Measurements from ENCODE around the gene HOXC4. TPM values are rescaled to one million over a fixed set of nuclear protein-coding genes. Genes with fewer than 3 reads are reported as not detected.

HOXC4 gene
- total and polyA plus RNA-seq, 10 donors = 0.49 to 2.6 (median 1.4) TPM

DNA sequence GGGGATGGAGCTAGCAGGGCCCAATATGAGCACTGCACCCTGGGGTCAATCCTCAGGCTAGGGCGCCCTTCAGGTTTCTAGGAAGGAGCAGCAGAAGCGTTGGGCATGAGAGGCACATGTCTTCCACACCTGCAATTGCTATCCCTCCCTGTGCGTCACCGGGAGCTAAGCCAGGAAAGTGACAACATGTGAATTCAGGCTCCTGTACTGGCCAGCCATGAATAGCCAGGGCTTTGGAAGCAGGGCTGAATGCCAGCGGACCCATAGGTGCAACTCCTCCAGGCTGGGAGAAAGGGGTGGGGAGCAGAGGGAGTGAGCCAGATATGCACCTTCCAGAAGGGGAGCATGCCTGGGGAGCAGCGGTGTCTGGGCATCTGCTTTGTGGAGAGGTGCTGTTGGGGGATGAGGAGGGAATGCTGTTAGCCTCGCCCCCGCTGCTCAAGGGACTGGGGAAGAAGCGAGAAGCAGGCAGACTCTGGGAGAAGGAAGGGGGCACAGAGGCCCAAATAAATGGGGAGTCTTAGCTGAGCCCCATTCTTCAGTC is 14.7 kb upstream of the HOXC4 start:
- no peak for DNase-seq
- H3K27me3 ChIP-seq (replicated peaks in 1 of 7) = peaks cover 0 to 100% (median 71%) of the 10 kb centered on the region in 7 donors
- no peak overlapping the region for H3K27ac ChIP-seq
- H3K4me3 ChIP-seq = no peak overlapping the region
- no peaks in the 10 kb centered on the region for H3K9me3 ChIP-seq
- intact Hi-C loops (cut with DNase I; ENCODE audit: low total_unique reads) = no loop called here
- no peaks in the 10 kb centered on the region for H3K36me3 ChIP-seq
- 44 to 61% (median 55%) methylated on average over 8 to 9 of the region's 9 CpGs for WGBS, 5 donors
- TF ChIP-seq POLR2AphosphoS5 (IDR thresholded peaks at IDR 0.05) (no peak), CTCF (IDR thresholded peaks at IDR 0.05 in 8 of 11, conservative IDR thresholded peaks at IDR 0.05 in 3 of 11) (no peak), POLR2A (IDR thresholded peaks at IDR 0.05) (no peak)
- H3K4me1 ChIP-seq = peaks cover 2 to 10% (median 8%) of the 10 kb centered on the region in 6 donors

- H3K9me3 ChIP-seq = no peaks in the 10 kb centered on the region
- no peak for DNase-seq
- no peaks in the 10 kb centered on the region for H3K36me3 ChIP-seq
- 24 to 34% (median 29%) methylated on average over 16 of the region's 16 CpGs for WGBS, 5 donors
- TF ChIP-seq POLR2A (IDR thresholded peaks at IDR 0.05) (no peak), POLR2AphosphoS5 (IDR thresholded peaks at IDR 0.05) (no peak), CTCF (IDR thresholded peaks at IDR 0.05 in 8 of 11, conservative IDR thresholded peaks at IDR 0.05 in 3 of 11) (no peak)
- intact Hi-C loops (cut with DNase I; ENCODE audit: low total_unique reads) = no loop called here
- H3K4me3 ChIP-seq = no peak overlapping the region
- peaks cover 0 to 100% (median 65%) of the 10 kb centered on the region in 7 donors for H3K27me3 ChIP-seq (replicated peaks in 1 of 7)
- peaks cover 0 to 4% (median 2%) of the 10 kb centered on the region in 6 donors for H3K4me1 ChIP-seq
- H3K27ac ChIP-seq = no peak overlapping the region
These were observed 14.1 kb upstream of the HOXC4 start for GRCh38 chr12:54039417-54040147.

GRCh38 chr12:54040148-54040494 is 13.5 kb upstream of the HOXC4 start:
- Histone ChIP-seq H3K36me3 (no peaks in the 10 kb centered on the region), H3K27me3 (replicated peaks in 1 of 7) (peaks cover 0 to 100% (median 60%) of the 10 kb centered on the region in 7 donors), H3K4me3 (no peak overlapping the region), H3K4me1 (no peaks in the 10 kb centered on the region), H3K9me3 (no peaks in the 10 kb centered on the region), H3K27ac (no peak overlapping the region)
- no peak for DNase-seq
- 38 to 53% (median 44%) methylated on average over 4 of the region's 4 CpGs for WGBS, 5 donors
- intact Hi-C loops (cut with DNase I; ENCODE audit: low total_unique reads) = no loop called here
- no peak for TF ChIP-seq POLR2A (IDR thresholded peaks at IDR 0.05)
- TF ChIP-seq CTCF (IDR thresholded peaks at IDR 0.05 in 8 of 11, conservative IDR thresholded peaks at IDR 0.05 in 3 of 11) = no peak
- TF ChIP-seq POLR2AphosphoS5 (IDR thresholded peaks at IDR 0.05) = no peak

DNA sequence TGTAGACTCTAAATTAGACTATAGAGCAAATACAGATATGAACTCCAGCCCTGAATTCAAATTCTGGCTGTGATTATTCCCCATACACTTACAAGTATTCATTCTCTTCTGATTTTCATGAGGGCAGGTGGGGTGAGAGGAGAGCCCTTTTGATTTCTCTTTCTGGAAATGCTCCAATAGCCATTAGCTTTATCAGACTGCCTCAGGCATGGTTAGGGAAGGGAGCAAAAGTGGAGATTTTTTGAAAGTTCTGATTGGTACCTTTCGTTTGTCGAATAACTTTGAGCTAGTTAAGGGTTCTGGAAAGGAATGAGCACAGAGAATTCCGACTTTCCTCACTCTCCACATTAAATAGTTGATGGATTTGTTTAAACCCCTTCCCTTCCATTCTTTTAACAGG is 13.0 kb upstream of the HOXC4 start:
- no peaks in the 10 kb centered on the region for H3K36me3 ChIP-seq
- DNase-seq = no peak
- H3K27me3 ChIP-seq (replicated peaks in 1 of 7) = peaks cover 0 to 100% (median 58%) of the 10 kb centered on the region in 7 donors
- H3K9me3 ChIP-seq = no peaks in the 10 kb centered on the region
- no peak overlapping the region for H3K4me3 ChIP-seq
- 60 to 75% (median 64%) methylated on average over 3 of the region's 3 CpGs for WGBS, 5 donors
- TF ChIP-seq POLR2AphosphoS5 (IDR thresholded peaks at IDR 0.05) (no peak), CTCF (IDR thresholded peaks at IDR 0.05 in 8 of 11, conservative IDR thresholded peaks at IDR 0.05 in 3 of 11) (no peak), POLR2A (IDR thresholded peaks at IDR 0.05) (no peak)
- H3K4me1 ChIP-seq = no peaks in the 10 kb centered on the region
- intact Hi-C loops (cut with DNase I; ENCODE audit: low total_unique reads) = no loop called here
- no peak overlapping the region for H3K27ac ChIP-seq

Data from spleen (tissue), 11 donors.